GM12875 (cell line): ENCODE data around the gene GTF2H4.

Experiments
- H3K4me3 ChIP-seq: one replicate; pipeline ENCODE4 v1.5.1; 2011; ENCODE audit warnings: low read depth, low read length, control low read depth
- TF ChIP-seq, protein P1 (sequence below): IDR thresholded peaks from 2 replicates; pipeline ENCODE4 v1.5.1; 2011; ENCODE audit warnings: low read depth, mild to moderate bottlenecking, control low read depth, inconsistent platforms, low read length, moderate library complexity, borderline replicate concordance; ENCODE audit not compliant: insufficient read depth

Gene GTF2H4

DNA sequence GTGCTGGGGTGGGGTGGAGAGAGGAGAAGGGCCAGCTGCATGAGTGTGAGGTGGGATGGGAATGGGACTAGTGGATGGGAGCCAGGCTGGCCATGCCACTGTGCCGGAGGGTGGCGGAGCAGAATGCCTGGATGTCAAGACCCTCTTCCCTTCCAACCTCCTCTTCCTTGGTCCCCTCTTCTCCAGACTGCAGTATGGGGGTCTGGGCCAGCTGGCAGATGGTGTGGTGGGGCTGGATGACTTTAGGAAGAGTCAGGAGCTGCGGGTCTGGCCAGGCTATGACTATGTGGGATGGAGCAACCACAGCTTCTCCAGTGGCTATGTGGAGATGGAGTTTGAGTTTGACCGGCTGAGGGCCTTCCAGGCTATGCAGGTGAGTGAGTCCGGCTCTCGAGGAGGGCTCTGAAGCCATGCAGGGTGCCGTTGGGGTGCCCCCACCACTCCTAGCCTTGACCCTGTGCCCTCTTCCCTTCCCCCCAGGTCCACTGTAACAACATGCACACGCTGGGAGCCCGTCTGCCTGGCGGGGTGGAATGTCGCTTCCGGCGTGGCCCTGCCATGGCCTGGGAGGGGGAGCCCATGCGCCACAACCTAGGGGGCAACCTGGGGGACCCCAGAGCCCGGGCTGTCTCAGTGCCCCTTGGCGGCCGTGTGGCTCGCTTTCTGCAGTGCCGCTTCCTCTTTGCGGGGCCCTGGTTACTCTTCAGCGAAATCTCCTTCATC, 16.0 kb upstream of the GTF2H4 start:
- TF ChIP-seq, protein P1, sequence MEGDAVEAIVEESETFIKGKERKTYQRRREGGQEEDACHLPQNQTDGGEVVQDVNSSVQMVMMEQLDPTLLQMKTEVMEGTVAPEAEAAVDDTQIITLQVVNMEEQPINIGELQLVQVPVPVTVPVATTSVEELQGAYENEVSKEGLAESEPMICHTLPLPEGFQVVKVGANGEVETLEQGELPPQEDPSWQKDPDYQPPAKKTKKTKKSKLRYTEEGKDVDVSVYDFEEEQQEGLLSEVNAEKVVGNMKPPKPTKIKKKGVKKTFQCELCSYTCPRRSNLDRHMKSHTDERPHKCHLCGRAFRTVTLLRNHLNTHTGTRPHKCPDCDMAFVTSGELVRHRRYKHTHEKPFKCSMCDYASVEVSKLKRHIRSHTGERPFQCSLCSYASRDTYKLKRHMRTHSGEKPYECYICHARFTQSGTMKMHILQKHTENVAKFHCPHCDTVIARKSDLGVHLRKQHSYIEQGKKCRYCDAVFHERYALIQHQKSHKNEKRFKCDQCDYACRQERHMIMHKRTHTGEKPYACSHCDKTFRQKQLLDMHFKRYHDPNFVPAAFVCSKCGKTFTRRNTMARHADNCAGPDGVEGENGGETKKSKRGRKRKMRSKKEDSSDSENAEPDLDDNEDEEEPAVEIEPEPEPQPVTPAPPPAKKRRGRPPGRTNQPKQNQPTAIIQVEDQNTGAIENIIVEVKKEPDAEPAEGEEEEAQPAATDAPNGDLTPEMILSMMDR: no peak
- H3K4me3 ChIP-seq: no peak overlapping the region

- H3K4me3 ChIP-seq: no peak overlapping the region
- TF ChIP-seq, protein P1: no peak
Observed at GRCh38 chr6:30893001-30893591, 14.9 kb upstream of the GTF2H4 start.

- TF ChIP-seq, protein P1: no peak
- H3K4me3 ChIP-seq: no peak overlapping the region
Observed at GRCh38 chr6:30893666-30894065, 14.3 kb upstream of the GTF2H4 start.

DNA sequence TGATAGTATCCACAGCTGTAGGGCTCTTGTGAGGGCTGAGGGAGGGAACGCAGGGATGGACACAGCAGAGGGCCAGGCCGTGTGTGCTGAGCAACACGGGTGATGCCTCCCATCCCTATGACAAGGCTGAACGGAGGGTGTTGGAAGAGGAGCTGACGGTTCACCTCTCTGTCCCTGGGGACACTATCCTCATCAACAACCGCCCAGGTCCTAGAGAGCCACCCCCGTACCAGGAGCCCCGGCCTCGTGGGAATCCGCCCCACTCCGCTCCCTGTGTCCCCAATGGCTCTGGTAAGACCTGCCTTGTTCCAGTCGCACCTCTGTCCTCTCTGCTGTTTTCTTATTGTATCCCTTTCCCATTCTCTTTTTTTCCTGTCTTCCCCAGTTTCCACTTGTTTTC, 13.6 kb upstream of the GTF2H4 start:
- TF ChIP-seq, protein P1: no peak
- no peak overlapping the region for H3K4me3 ChIP-seq

- TF ChIP-seq, protein P1: no peak
- no peak overlapping the region for H3K4me3 ChIP-seq
Observed at GRCh38 chr6:30894935-30895334, 13.1 kb upstream of the GTF2H4 start.

- TF ChIP-seq, protein P1: no peak
- H3K4me3 ChIP-seq: no peak overlapping the region
Observed at GRCh38 chr6:30895343-30895742, 12.7 kb upstream of the GTF2H4 start.

DNA sequence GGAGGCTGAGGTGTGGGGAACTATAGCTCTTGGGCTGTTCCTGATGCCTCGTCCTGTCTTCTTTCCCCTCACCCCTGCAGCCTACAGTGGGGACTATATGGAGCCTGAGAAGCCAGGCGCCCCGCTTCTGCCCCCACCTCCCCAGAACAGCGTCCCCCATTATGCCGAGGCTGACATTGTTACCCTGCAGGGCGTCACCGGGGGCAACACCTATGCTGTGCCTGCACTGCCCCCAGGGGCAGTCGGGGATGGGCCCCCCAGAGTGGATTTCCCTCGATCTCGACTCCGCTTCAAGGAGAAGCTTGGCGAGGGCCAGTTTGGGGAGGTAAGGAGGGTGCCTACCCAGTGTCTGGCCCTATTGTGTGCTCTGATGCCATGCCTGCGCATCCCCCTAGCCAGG, 11.5 kb upstream of the GTF2H4 start:
- TF ChIP-seq, protein P1: no peak
- no peak overlapping the region for H3K4me3 ChIP-seq
